Fibroblast of lung (primary cell): Measurements from ENCODE around the gene KRTAP5-7. TPM values are rescaled to one million over a fixed set of nuclear protein-coding genes. Genes with fewer than 3 reads are reported as not detected.

ENCODE experiments used
- DNase-seq, 2 donors: peaks; one replicate each; pipeline versions ENCODE4 v3.0.0 to v3.0.0-alpha.2; 2010; ENCODE audit warnings: low read depth in 2 of 2
- H2AFZ ChIP-seq: 2 replicates; pipeline ENCODE4 v1.5.1; 2012; ENCODE audit warnings: low read length, control low read depth, inconsistent platforms
- H3K27ac ChIP-seq: 2 replicates; pipeline ENCODE4 v1.5.1; 2011; ENCODE audit warnings: low read length, control low read depth; ENCODE audit not compliant: insufficient read depth
- H3K27me3 ChIP-seq: 2 replicates; pipeline ENCODE4 v1.5.1; 2011; ENCODE audit warnings: mild to moderate bottlenecking, low read length; ENCODE audit not compliant: control insufficient read depth, insufficient read depth
- H3K36me3 ChIP-seq: 2 replicates; pipeline ENCODE4 v1.5.1; 2011; ENCODE audit warnings: low read length; ENCODE audit not compliant: control insufficient read depth, insufficient read depth
- H3K4me1 ChIP-seq: 2 replicates; pipeline ENCODE4 v1.5.1; 2011; ENCODE audit warnings: low read length; ENCODE audit not compliant: control insufficient read depth, insufficient read depth; ENCODE audit errors: extremely low read depth
- H3K4me2 ChIP-seq: 2 replicates; pipeline ENCODE4 v1.5.1; 2011; ENCODE audit warnings: low read length, control low read depth; ENCODE audit not compliant: insufficient read depth; ENCODE audit errors: extremely low read depth
- H3K4me3 ChIP-seq, 4 experiments: fragments of 200-600 bp in 1 of 4; sonication (generic) in 1 of 4; replicated peaks in 1 of 4; 2 replicates each; pipeline ENCODE4 v1.5.1; 2011 to 2016; ENCODE audit warnings: low read length in 4 of 4, low read depth in 3 of 4, mild to moderate bottlenecking in 3 of 4, control low read depth in 2 of 4, inconsistent platforms in 1 of 4, mixed read lengths in 1 of 4; ENCODE audit not compliant: insufficient read depth in 1 of 4; ENCODE audit errors: control extremely low read depth in 1 of 4
- H3K79me2 ChIP-seq: 2 replicates; pipeline ENCODE4 v1.5.1; 2012; ENCODE audit warnings: mild to moderate bottlenecking, low read length, inconsistent platforms; ENCODE audit not compliant: control insufficient read depth, insufficient read depth
- H3K9ac ChIP-seq: 2 replicates; pipeline ENCODE4 v1.5.1; 2011; ENCODE audit warnings: mild to moderate bottlenecking, low read length, control low read depth; ENCODE audit not compliant: insufficient read depth
- H3K9me3 ChIP-seq: 2 replicates; pipeline ENCODE4 v1.5.1; 2012; ENCODE audit warnings: low read depth, low read length; ENCODE audit not compliant: control insufficient read depth, insufficient read depth
- H4K20me1 ChIP-seq: 2 replicates; pipeline ENCODE4 v1.5.1; 2011; ENCODE audit warnings: low read length; ENCODE audit not compliant: control insufficient read depth, insufficient read depth; ENCODE audit errors: extremely low read depth
- CTCF ChIP-seq, 2 donors: IDR thresholded peaks in 1 of 2; conservative IDR thresholded peaks in 1 of 2; 1 replicate in 1 of 2; 2 replicates in 1 of 2; pipeline ENCODE4 v1.5.1; 2011 to 2012; ENCODE audit warnings: low read length in 2 of 2, control low read depth in 1 of 2, inconsistent platforms in 1 of 2, low read depth in 1 of 2, mild to moderate bottlenecking in 1 of 2
- EZH2 ChIP-seq: IDR thresholded peaks from 2 replicates; pipeline ENCODE4 v1.5.1; 2012; ENCODE audit warnings: low read length, control low read depth, mild to moderate bottlenecking; ENCODE audit errors: missing control alignments
- polyA plus RNA-seq, 2 donors: library from polyadenylated mRNA; depleted of rRNA in 1 of 2; stranded (reverse) in 1 of 2; unstranded in 1 of 2; fragments of >200 nt; gene quantifications; 2 replicates each; pipeline ENCODE4 v1.2.1, GENCODE V29; 2011 to 2012; ENCODE audit warnings: missing spikeins in 1 of 2
- total RNA-seq: library from RNA; depleted of rRNA; stranded (reverse); fragments of >200 nt; gene quantifications from 2 replicates; pipeline ENCODE4 v1.2.1, GENCODE V29; 2014

KRTAP5-7 gene
- total and polyA plus RNA-seq, 2 donors (not counting 1 experiment from before 2014, with no cell fraction given): 0.17 TPM; not detected in 1

GRCh38 chr11:71504531-71504930, 22.5 kb upstream of the KRTAP5-7 start:
- H3K79me2 ChIP-seq: no peaks in the 10 kb centered on the region
- no peak overlapping the region for H3K4me2 ChIP-seq
- H3K4me1 ChIP-seq: no peaks in the 10 kb centered on the region
- no peaks in the 10 kb centered on the region for H4K20me1 ChIP-seq
- TF ChIP-seq CTCF (conservative IDR thresholded peaks at IDR 0.05 in 1 of 2, IDR thresholded peaks at IDR 0.05 in 1 of 2; ENCODE audit: low read depth in 1 of 2, low read length in 2 of 2) (no peak), EZH2 (no peak)
- no peak overlapping the region for H3K9ac ChIP-seq
- DNase-seq: no peak
- no peaks in the 10 kb centered on the region for H3K27me3 ChIP-seq
- H2AFZ ChIP-seq: no peak overlapping the region
- no peak overlapping the region for H3K27ac ChIP-seq
- H3K9me3 ChIP-seq: no peaks in the 10 kb centered on the region
- peaks cover 3% of the 10 kb centered on the region for H3K36me3 ChIP-seq
- no peak overlapping the region for H3K4me3 ChIP-seq

GRCh38 chr11:71505001-71505400, 22.1 kb upstream of the KRTAP5-7 start:
- Histone ChIP-seq H3K9me3 (no peaks in the 10 kb centered on the region), H4K20me1 (no peaks in the 10 kb centered on the region), H3K4me3 (no peak overlapping the region), H3K9ac (no peak overlapping the region), H3K4me2 (no peak overlapping the region), H2AFZ (no peak overlapping the region), H3K79me2 (no peaks in the 10 kb centered on the region), H3K27ac (no peak overlapping the region), H3K4me1 (no peaks in the 10 kb centered on the region), H3K36me3 (peaks cover 3% of the 10 kb centered on the region), H3K27me3 (no peaks in the 10 kb centered on the region)
- DNase-seq: no peak
- TF ChIP-seq EZH2: no peak
- TF ChIP-seq CTCF (conservative IDR thresholded peaks at IDR 0.05 in 1 of 2, IDR thresholded peaks at IDR 0.05 in 1 of 2; ENCODE audit: low read depth in 1 of 2, low read length in 2 of 2): no peak

- H3K4me2 ChIP-seq: no peak overlapping the region
- H3K36me3 ChIP-seq: peaks cover 2% of the 10 kb centered on the region
- H3K9ac ChIP-seq: no peak overlapping the region
- no peaks in the 10 kb centered on the region for H3K4me1 ChIP-seq
- no peaks in the 10 kb centered on the region for H3K79me2 ChIP-seq
- no peak overlapping the region for H3K27ac ChIP-seq
- H2AFZ ChIP-seq: no peak overlapping the region
- no peak overlapping the region for H3K4me3 ChIP-seq
- TF ChIP-seq EZH2 (no peak), CTCF (conservative IDR thresholded peaks at IDR 0.05 in 1 of 2, IDR thresholded peaks at IDR 0.05 in 1 of 2; ENCODE audit: low read depth in 1 of 2, low read length in 2 of 2) (no peak)
- no peaks in the 10 kb centered on the region for H3K27me3 ChIP-seq
- no peaks in the 10 kb centered on the region for H3K9me3 ChIP-seq
- no peak for DNase-seq
- H4K20me1 ChIP-seq: no peaks in the 10 kb centered on the region
Observed at GRCh38 chr11:71505781-71506180, 21.3 kb upstream of the KRTAP5-7 start.
